ENCODE results near the gene IFT57.

IFT57 gene

GRCh38 chr3:108118038-108118768 lies 104.0 kb downstream of the IFT57 start:
- no peak overlapping the region for H3K27ac ChIP-seq
- TF ChIP-seq, protein P1, sequence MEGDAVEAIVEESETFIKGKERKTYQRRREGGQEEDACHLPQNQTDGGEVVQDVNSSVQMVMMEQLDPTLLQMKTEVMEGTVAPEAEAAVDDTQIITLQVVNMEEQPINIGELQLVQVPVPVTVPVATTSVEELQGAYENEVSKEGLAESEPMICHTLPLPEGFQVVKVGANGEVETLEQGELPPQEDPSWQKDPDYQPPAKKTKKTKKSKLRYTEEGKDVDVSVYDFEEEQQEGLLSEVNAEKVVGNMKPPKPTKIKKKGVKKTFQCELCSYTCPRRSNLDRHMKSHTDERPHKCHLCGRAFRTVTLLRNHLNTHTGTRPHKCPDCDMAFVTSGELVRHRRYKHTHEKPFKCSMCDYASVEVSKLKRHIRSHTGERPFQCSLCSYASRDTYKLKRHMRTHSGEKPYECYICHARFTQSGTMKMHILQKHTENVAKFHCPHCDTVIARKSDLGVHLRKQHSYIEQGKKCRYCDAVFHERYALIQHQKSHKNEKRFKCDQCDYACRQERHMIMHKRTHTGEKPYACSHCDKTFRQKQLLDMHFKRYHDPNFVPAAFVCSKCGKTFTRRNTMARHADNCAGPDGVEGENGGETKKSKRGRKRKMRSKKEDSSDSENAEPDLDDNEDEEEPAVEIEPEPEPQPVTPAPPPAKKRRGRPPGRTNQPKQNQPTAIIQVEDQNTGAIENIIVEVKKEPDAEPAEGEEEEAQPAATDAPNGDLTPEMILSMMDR (IDR thresholded peaks at IDR 0.05) = no peak
- TF ChIP-seq ZFX (IDR thresholded peaks at IDR 0.05; ENCODE audit: borderline replicate concordance) = no peak

DNA sequence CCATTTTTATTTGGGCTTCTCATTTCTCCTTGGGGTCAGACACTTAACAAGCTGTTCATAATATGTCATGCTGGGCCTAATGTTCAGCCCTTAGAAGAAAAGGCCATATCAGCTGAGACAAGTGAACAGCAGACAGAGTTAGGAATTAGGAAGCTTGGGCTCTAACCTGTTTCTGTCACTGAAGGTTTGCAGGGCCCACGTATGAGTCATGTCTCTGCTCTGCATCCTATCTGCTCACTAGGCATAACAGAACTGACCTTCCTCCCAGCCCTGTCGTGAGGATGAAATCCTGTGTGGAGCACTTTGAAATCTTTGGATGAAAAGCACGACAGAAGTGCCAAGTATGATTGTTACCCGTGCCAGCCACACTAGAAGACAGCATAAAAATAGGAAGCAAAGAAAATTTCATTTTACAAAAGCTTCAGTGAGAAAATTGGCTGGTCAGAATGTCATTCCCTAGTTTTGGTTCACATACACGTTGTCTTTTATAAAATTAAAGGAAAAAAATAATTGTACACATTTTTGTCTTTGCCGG lies 104.9 kb downstream of the IFT57 start:
- no peak overlapping the region for H3K27ac ChIP-seq
- TF ChIP-seq, protein P1 (IDR thresholded peaks at IDR 0.05) = no peak
- TF ChIP-seq ZFX (IDR thresholded peaks at IDR 0.05; ENCODE audit: borderline replicate concordance) = no peak

- TF ChIP-seq, protein P1 (IDR thresholded peaks at IDR 0.05) = no peak
- no peak for TF ChIP-seq ZFX (IDR thresholded peaks at IDR 0.05; ENCODE audit: borderline replicate concordance)
- H3K27ac ChIP-seq = no peak overlapping the region
Measured at GRCh38 chr3:108114423-108115065, 107.7 kb downstream of the IFT57 start.

GRCh38 chr3:108113975-108114374 lies 108.2 kb downstream of the IFT57 start:
- TF ChIP-seq ZFX (IDR thresholded peaks at IDR 0.05; ENCODE audit: borderline replicate concordance) = no peak
- TF ChIP-seq, protein P1 (IDR thresholded peaks at IDR 0.05) = no peak
- no peak overlapping the region for H3K27ac ChIP-seq

DNA sequence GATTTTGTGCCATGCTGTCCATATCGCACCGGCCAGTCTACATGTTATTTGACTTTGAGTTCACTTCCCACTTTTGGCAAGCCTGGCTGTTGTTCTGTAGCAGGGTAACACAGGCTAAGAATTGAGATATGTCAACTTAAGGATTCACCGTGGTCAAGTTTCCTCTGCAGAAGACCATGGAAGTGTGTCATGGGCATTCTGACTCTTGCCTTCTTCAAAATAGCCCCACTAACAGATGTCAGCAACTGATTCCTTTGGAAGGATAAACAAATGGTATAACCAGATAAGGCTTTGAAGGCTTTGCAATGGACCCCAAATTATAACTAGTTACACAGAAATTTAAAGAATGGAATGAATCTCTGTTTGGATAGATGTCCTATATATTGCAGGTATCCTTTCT lies 111.3 kb downstream of the IFT57 start:
- TF ChIP-seq ZFX (IDR thresholded peaks at IDR 0.05; ENCODE audit: borderline replicate concordance) = no peak
- TF ChIP-seq, protein P1 (IDR thresholded peaks at IDR 0.05) = no peak
- no peak overlapping the region for H3K27ac ChIP-seq

Measured in 22Rv1 (cell line).